Measurements from ENCODE around the gene PLA2G6.

The PLA2G6 gene, protein sequence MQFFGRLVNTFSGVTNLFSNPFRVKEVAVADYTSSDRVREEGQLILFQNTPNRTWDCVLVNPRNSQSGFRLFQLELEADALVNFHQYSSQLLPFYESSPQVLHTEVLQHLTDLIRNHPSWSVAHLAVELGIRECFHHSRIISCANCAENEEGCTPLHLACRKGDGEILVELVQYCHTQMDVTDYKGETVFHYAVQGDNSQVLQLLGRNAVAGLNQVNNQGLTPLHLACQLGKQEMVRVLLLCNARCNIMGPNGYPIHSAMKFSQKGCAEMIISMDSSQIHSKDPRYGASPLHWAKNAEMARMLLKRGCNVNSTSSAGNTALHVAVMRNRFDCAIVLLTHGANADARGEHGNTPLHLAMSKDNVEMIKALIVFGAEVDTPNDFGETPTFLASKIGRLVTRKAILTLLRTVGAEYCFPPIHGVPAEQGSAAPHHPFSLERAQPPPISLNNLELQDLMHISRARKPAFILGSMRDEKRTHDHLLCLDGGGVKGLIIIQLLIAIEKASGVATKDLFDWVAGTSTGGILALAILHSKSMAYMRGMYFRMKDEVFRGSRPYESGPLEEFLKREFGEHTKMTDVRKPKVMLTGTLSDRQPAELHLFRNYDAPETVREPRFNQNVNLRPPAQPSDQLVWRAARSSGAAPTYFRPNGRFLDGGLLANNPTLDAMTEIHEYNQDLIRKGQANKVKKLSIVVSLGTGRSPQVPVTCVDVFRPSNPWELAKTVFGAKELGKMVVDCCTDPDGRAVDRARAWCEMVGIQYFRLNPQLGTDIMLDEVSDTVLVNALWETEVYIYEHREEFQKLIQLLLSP

DNA sequence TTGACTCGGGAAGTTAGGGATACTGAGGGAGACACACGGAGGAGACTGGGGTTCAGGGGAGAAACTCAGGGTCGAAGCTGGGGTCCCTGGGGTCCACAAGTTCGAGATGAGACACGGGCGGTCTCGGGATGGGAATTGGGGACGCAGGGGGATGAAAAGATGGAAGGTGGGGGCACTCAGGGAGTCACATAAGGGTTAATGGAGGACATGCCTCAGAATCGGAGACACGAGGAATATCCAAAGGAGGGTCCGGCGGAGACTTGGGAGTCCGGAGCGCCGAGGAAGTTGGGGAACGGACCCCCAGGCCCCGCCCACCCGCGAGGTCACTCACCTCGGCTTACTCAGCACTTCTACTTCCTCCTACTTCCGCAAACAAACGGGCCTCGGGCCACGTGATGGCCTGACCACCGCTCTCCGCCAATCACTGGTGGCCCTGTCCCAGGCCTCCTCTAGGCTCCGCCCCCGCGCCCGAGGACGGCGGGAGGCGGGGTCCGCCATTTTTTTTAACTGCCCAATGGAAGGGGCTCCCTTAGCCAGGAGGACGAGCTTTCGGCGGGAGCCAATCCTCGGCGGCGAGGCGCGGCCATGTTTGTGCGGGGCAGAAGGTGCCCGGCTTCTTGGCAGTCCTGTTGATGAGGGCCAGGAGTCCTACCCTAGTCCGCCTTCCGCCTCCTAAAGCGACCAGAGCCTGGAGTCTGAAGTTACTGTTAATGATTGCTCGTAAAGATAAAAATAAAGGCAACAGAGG, at the start of gene PLA2G6:
Gene PLA2G6 (minus strand): TSS at position 378 of the 748 bp plus-strand sequence. CDS start 12,404 bp downstream, outside the sequence.
- peak; percentile 99 for DNase-seq

DNA sequence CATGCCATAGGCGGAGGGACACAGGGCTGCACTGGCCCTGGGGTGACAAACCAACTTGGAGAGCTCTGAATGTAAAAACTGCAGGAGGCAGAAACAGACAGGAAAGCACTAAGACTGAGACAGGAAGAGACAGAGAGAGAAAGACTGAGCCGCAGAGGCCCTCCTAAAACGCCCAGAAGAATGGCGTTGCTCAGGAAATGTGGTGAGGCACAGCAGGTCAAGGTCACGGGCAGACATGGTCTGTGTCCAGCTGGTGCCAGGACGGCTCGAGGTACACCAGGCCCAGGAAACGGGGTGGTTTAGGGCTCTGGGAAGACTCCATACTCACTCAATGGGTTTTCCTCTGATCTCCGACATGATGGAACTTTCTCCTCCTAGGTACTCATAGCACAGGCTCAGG, 49.3 kb upstream of the PLA2G6 start:
- no peak for DNase-seq

DNA sequence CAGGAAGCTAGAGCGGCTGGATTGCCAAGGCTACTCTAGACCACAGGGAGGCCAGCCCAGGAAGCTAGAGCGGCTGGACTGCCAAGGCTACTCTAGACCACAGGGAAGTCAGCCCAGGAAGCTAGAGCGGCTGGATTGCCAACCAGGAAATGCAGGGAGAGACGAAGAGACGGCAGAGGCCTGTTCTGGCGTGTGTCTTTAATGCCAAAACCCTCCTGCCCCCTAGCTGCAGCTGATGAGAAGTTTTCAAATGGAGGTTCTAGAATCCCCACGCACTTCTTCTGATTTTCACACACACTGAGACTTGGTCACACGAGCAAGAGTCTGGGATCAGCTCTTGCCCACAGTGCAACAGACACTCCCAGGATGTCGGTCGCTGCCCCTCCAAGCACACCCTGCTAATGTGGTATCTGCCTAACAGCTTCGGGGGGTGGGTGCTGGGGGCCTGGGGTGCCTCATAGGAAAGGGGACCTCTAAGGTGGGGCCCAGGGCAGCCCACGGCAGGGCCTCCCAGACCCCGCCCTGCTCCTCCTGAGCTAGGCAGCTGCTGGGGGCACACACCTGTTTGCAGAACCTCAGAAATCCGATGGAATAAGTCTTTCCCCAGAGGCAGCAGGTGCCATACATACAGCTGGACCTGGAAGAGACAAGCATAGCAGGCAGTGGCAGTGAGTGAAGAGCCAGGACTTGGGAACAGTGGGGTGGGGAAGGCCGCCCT, 48.6 kb upstream of the PLA2G6 start:
- DNase-seq, result peak; percentile 86

DNA sequence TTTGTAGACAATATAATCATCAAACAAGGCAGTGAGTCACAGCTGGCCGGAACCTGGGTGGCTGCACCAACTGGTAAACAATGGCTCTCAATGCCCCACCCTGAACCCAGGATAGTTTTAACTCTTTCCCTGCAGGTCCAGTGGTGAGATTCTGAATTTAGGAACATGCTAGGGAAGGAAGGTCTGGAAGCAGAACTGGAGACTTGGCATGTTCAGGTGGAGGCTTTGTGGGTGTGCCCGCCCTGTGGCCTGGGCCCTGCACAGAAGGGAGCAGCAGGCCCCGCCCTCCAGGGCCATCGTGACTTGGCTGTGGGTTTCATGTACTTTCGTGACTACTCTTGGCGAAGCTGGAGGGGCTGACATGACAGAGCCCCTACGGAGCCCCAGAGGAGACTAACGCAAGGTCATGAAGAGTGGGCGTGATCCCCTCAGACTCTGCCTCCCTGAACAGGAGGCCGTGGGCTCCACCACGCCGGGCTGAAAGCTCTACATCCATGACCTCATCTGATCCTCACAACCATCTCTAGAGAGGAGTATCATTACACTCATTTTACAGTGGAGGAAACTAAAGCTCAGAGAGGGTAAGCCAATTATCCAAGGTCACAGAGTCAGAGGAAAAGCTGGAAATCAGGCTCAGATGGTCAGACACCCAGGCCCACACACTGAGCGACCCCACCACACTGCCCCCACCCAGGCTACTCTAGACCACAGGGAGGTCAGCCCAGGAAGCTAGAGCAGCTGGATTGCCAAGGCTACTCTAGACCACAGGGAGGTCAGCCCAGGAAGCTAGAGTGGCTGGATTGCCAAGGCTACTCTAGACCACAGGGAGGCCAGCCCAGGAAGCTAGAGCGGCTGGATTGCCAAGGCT, 47.5 kb upstream of the PLA2G6 start:
- DNase-seq, result peak; percentile 65

DNA sequence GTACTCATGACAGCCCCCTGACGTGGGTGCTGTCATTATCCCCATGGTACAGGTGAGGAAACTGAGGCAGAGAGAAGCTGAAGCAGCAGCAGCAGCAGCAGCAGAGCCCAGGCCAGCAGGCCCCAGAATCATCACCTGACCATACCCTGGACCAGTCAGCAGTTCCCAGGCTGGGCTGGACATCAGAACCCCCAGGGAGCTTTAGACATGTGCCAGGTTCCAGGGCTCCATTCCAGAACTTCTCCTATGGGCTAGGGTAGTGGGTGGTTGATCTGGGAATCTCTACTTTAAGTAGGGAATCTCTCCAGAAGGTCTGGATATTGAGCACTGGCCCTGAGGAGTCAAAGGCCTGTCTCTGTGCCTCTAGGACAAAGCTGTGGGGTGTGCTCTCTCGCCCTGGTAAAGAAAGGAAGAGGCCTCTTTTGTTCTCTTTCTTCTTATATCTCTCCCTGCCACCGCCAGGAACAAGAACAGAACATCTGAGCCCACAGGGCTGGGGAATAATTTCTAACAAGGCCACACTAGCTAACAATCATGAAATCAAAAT, 46.8 kb upstream of the PLA2G6 start:
- no peak for DNase-seq

DNA sequence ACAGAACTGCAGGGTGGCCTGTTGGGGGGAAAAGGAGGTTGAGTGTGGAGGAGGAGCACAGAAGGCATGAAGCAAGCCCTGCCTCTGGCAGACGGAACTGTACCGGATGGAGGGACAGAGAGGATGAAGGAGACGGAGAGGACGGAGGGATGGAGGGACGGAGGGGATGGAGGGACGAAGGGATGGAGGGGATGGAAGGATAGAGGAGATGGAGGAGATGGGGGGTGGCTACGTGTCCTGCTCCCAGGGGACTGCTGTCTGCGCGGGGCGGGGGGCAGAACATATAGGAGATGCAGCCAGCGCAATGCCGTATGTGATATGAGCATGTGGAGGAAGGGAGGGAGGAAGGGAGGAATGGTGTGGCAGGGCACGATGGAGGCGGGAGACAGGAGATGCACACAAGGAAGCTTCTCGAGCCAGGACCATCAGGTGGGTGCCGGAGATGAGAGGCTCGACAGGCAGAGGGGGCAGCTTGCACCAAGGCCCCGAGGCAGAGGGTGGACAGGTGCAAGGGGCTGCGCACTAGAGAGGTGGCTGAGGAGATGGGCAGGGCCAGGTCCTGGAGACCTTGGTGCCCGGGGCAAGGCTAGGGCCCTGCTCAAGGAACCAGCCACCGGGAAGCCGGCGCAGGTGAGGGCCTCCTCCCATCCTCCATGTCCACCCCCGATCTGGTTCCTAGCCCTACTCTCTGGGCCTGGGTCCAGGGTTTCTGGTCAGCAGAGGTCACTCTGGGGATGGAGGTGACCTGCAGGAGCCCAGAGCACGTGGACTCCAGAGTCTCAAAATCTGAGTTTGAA, 45.4 kb upstream of the PLA2G6 start:
- DNase-seq, result no peak

DNA sequence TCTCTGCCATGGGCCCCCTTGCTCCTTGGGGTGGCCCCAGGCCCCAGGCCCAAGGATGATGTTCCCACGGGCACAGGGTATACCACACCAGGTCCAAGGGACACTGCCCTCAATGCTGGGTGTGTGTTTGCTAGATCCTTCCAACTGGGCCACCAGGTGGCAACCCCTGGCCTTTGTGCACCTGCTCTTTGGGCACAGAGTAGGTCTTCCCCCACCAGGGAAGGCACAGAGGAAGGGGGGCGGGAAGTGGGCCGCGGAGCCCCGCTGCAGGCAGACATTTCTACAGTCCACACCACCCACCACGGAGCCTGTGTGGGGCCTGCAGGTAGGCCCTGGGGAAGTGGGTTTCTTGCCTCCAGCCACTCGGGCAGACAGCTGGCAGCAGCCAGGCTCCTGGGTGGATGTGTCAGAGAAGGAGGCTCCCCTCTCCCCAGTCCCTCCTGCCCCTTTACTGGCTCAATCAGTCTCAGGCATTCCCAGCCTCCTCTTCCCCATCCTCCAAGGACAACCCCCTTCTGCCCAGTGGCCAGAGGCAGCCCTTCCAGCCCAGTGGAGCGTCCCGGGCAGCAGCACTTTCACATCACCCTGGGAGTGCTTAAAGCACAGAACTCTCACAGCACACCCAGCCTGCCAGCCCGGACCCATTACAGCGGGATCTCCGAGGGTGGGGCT, 41.8 kb upstream of the PLA2G6 start:
- DNase-seq, result no peak

DNA sequence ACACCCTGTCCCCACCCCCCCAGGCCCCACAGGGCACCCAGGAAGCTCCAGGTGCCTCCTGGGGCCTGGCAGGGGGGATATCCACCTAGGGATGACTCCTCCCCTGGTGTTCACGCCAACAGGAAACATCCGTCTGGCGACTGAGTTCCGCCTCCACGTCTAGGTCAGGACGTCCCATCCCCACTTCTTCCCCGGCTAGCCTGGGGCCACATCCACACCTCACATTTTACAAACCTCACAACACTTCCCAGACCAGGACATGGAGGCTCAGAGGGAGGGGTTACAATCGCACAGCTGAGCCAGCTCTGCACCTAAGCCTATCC, 41.1 kb upstream of the PLA2G6 start:
- no peak for DNase-seq

DNA sequence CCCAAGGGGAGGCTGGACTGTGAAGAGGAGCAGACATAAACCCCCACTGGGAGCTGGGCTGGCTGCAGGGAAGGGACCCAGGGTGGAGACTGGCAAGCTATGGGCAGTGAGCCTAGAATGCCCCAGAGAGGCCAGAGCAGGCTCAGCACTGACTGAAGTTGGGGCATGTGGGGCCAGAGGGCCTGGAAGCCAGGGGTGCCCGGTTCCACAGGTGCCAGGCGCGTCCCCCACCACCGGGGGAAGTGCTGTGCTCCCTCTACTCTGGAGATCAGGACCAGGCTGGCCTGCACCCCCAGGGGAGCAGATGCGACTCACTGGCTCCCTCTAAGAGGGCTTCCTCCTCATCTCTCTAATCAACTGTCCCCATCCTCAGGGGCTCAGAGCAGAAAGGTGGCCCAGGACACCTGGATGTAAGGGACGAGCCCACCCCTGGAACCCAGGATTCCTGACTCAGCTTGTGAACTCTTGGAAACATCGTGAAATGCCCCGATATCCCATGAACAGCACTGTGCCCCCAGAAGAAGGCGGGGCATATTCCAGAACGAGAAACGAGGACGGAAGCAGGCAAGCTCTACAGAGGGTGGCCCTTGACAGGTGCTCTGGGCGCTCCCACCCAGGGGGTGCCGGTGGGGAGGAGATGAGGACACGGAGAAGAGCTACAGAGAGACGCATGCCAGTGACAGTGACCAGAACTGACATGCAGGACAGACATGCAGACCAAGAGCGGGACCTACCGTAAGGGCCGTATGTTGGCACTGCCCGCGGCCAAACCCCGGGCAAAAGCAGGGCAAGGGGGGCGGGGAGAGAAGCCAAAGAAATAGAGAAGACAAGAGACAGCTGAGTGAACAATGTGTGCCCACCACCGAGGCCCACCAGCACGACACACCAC, 40.5 kb upstream of the PLA2G6 start:
- no peak for DNase-seq

DNA sequence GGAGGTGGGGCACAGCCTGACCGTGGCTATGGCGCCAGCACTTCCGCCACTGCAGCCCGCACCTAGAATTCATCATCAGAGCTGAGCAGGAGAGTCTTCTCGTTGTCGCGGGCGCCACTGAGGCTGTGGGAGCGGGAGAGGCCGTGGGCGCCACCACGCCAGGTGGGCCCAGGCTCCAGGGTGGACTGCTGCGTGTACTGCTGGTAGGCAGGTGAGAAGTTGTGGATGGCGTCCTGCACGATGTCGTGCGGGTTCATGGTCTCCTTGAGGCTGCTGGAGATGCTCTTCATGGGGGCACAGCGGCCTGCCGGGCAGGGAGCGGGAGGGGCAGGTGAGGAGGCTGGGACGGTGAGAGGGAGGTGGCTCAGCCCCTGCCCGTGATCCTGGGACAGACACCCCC, 39.8 kb upstream of the PLA2G6 start:
- DNase-seq, result no peak

DNA sequence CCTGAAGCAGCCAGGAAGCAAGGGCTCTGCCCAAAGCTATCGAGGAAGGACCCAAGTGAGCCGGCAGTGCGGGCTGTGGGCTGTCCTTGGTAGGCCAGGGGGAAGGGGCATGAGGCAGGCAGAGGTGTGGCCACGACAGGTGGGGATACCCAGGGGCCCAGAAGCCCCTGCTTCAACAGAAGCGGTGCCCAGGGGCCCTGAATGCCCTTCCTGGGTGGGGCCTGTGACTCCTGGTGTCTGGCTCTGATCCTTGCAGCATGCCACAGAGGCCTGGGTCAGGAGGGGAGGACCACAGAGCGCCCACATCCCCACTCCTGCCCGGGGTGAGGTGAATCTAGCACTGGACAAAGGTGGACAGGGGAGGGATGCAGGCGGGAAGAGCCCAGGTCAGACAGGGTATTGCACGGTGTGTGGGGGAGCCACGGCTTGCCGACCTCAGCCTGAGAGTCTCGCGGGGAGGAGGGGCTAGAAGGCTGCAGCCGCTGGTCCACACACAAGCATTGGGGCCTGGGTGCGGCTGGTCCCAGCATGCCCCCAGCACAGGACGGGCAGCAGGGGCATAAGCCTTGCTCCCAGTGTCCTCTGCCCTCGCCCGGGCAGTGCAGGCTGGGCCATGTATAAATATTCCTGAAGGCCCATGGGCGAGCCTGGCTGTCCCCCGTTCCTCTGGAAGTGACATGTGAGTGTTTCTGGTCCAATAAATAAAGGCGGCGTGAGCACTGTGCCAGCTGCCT, 39.2 kb upstream of the PLA2G6 start:
- no peak for DNase-seq

DNA sequence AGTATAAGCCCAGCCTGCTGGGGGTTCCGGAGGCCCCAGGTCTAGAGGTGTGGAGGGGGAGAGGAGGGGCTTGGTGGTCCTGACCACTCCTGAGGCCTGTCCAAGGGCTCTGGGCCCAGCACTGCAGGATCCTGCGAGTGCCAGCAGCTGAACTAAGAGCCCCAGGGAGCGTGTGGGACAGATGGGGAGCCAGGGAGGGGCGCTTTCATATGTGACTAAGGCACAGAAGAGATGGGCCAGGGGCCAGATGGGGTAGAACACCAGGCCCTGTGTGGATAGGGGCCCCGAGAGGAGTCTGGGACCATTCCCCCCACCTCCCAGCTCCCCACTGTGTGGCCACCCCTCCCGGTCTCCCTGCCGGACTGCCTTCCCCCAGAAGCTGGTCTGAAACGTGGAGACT, 38.5 kb upstream of the PLA2G6 start:
- no peak for DNase-seq

DNA sequence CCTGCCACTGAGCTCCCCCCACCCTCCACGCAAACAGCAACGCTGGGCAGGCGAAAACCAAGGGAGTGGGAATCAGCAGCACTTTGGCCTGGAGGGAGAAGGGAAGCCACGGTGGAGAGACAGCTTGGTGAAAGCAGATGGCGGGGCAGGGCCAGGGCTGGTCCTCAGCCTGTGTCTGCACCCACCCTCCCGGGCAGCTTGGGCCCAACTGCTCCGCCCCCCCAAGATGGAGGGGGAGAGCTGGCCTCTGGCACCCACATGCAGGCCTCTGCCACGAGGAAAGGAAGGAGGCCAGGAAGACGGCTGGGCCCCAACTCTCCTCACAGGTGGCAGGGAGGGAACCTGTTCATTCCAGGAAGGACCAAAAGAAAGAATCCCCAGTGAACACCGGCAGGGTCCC, 38.0 kb upstream of the PLA2G6 start:
- DNase-seq, result no peak

DNA sequence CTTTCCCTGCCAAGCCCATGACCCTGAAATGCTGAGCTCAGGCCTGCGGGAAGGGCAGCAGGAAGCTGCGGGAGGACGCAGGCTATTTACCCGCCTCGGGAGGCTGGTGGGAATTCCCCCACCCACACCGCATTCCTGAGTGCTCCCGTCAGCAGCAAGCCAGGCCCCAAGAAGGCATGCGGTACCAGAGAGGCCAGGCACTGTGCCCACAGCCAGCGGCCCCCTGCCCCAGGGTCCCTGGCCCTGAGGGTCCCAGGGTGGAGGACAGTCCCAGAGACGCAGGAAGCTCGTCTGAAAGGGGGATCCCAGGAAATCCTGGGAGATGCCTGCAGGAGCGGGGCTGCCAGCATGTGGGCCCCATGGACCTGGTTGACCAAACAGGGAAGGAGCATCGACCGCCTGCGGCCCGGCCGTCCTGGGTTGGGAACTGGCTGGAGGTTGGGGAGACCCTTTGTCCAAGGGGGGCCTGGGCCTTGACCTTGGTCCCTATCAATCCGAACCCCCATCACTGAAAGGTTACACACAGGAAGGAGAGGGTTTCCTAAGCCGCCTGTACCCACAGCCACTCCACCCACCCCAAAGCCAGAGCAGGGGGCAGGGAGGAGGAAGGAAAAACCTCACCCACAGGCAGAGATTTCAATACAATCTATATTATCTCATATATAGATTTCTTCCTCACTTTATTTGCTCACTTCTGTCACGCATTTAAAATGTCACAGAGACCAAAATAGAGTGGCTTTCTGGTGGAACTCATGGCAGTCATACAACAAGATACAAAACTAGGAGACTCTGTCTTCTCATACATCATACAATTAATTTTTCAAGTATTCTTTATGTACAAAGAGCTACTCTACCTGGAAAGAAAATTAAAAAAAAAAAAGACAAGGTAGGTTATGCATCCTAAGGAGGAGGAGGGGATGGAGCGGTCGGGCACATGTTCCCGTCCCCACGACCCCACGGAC, 37.3 kb upstream of the PLA2G6 start:
- no peak for DNase-seq

DNA sequence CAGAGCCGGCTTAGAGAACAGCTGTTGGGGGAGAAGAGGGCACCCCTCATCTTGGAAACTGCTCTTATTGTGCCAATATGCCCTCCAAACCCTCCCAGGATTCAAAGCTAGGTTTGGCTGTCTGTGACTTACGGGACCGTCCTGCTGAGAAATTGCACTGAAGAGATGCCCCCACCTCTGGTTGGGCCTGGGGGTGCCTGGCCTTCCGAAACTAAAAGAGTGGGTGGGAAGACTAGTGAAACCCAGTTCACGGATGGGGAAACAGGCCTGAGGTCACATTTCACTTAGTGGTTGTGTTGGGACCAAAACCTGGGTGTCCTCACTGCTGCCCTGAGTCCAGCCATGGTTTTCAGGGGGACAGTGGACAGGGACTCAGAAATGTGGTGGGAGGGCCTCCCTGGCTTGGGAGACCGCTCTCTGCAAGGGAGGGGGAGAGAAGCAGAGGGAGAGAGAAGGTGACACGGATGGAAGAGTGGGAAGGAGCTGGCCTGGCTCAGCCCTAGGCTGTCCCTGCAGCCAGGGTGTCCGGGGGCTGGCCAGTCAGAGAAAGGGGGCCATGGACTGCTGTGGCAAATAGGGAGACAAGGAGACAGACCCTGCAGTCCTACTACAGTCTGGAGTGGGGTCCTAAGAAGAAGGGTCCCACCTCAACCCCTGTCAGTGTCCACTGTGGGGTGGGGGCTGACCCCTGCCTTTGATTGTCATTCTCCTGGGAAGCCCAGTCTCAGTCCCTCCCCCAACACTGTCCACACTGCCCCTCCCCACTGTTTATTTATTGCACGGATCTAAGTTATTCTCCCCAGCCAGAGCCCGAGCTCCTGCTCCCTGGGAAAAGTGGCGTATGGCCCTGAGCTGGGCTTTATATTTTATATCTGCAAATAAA, 33.8 kb upstream of the PLA2G6 start:
- no peak for DNase-seq
